HG03108 (cell line): ENCODE data around the gene SF1.
"Not testable (repeated sequence)": the region's sequence is repeated elsewhere in the genome, so short reads cannot be mapped to it uniquely, and the experiment has no call there.

Experiments
- ATAC-seq: cut with Tn5 transposase; IDR thresholded peaks from one replicate; pipeline ENCODE4 v1.9.1; 2021; ENCODE audit warnings: moderate library complexity; ENCODE audit not compliant: unreplicated experiment

SF1 gene, protein sequence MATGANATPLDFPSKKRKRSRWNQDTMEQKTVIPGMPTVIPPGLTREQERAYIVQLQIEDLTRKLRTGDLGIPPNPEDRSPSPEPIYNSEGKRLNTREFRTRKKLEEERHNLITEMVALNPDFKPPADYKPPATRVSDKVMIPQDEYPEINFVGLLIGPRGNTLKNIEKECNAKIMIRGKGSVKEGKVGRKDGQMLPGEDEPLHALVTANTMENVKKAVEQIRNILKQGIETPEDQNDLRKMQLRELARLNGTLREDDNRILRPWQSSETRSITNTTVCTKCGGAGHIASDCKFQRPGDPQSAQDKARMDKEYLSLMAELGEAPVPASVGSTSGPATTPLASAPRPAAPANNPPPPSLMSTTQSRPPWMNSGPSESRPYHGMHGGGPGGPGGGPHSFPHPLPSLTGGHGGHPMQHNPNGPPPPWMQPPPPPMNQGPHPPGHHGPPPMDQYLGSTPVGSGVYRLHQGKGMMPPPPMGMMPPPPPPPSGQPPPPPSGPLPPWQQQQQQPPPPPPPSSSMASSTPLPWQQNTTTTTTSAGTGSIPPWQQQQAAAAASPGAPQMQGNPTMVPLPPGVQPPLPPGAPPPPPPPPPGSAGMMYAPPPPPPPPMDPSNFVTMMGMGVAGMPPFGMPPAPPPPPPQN

DNA sequence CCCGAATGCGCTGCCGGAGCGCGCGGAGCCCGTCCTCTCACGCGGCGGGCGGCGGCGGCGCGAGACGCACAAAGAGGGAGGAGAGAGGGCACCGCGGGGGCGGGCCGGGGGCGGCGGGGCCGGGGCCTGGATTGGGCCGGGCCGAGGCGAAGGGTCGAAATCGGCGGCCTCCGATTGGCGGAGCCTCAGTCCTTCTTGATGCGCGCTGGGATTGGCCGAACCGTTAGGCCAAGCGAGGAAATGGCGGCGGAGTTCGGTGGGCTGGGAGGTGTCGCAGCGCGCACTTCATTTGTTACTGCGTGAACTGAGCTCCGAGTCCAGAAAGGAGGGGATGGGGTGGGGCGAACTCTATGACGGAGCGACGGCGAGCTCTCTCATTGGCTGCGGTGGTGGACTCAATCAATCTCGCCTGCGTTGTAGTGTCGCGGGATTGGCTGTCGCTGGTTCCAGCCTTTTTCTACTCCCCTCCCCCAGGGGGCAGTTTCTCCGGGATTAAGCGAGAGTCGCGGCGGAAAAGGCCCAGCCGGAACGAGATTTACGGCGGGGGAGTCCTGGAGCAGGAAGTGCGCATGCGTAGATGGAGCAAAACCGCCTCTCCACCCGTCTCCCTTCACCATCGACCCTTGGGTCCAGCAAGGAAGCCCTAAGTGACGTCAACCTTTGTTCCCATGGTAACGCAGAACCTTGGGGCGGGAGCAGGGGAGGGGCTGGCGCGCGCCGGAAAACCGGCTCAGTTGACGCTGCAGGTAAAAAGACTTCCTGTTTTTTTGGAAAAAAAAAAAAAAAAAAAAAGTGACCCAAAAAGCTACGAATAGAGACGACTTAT, at the start of gene SF1:
TSS of gene SF1 (minus strand) at position 70 of the 826 bp plus-strand sequence. CDS start 150 bp downstream, outside the sequence.
- ATAC-seq, result peak; percentile 77

- no peak for ATAC-seq
These were observed 49.1 kb upstream of the SF1 start for GRCh38 chr11:64827451-64827839.

DNA sequence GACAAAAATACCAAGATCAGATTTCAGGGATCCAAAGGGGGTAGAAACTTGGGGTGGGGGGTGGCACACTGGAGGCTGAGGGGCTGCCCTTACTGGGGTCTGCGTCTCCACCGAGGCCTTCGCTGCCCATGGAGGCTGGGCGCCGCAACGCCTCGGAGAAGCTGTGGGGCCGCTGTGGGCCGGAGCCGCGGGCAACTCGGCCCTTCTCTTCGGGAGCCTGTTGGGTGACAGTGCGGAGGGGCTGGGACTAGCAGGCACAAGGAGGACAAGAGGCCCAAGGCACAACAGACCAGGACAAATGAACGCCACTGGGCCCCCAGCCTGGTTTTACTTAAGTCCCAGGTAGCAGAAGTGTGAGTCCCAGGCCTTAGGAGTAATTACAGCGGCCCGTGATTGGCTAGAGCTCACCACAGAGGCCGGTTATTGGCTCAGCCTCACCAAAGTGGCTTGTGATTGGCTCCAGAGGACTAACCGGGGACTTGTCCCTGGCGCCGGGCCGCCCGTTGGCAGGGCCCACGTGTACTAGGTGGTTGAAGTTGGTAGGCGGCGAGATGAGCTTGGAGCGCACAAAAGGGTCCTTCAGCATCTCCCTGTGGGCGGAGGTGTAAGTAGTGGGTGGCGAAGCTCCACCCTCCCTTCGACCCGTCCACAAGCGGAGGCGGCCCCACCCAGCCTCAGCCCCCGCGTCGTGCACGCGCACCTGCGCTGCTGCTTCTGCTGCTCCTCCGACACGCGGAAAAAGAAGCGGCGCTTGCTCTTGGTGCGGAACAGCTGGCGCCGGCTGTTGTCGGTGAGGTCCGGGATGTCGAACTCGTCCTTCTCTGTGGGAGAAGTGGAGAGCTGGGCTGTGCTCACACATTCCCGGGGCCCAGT, 48.5 kb upstream of the SF1 start:
- ATAC-seq, result no peak

DNA sequence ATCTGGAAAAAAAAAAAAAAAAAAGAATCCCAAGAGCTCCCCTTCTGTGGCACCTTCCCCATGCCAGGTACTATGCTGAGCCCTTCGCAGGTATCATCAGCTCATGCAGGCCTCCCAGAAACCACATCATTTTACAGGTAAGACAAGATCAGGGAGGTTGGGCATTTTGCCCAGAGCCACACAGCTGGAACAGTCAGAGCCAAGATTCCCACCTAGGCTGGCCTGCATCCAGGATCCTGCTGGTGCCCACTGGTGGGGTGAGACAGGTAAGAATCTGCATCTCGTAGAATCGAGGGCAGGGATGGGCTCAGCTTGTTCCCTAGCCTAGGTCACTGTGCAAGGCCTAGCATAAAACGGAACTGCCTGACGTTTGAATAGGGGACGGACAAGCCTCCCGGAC, 47.7 kb upstream of the SF1 start:
- no peak for ATAC-seq

GRCh38 chr11:64823568-64824119, 45.3 kb upstream of the SF1 start:
- ATAC-seq, result no peak

- ATAC-seq, result no peak
These were observed 39.1 kb upstream of the SF1 start for GRCh38 chr11:64817476-64817875.

- not testable (repeated sequence) for ATAC-seq
These were observed 37.1 kb upstream of the SF1 start for GRCh38 chr11:64815433-64815832.

- ATAC-seq, result peak; percentile 53
These were observed 36.4 kb upstream of the SF1 start for GRCh38 chr11:64814712-64815187.

- ATAC-seq, result no peak
These were observed 35.5 kb upstream of the SF1 start for GRCh38 chr11:64813826-64814225.

DNA sequence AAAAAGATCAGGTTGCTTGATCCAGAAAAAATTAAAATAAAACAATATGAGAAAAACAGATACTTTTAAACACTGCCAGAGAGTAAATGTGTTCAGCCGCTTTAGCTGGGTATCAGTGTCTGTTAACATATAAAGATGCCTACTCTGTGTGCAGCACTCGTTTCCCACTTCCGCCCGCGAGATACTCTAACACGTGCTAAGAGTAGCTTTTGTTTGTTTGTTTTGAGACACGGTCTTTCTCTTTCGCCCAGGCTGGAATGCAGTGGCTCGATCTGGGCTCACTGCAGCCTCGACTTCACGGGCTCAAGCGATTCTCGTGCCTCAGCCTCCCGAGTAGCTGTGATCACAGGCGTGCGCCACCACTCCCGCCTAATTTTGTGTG, 32.5 kb upstream of the SF1 start:
- peak; percentile 6 for ATAC-seq

- ATAC-seq, result peak; percentile 50
These were observed 32.0 kb upstream of the SF1 start, which contains the start of gene MEN1 for GRCh38 chr11:64810271-64810890. Gene MEN1, minus strand, starts transcription at chr11:64810551. Its CDS starts 442 bp downstream, at chr11:64810109.

GRCh38 chr11:64809781-64810241, 31.5 kb upstream of the SF1 start:
- no peak for ATAC-seq

DNA sequence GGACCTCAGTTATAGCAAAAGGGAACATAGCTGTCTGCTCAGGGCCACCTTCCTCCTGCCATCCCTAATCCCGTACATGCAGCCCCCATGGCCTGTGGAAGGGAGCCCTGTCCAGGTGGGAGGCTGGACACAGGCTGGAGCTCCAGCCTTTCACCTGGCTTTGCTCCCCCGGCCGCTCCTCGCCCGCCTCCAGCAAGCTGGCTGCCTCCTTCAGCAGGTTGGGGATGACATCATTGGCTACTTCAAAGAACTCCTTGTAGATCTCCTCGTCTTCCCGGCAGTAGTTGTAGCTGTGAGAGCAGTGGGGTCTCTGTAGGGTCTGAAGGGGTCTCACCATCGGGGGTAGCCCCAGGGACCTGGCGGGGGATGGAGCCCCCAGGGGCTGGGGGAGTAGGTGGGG, 27.1 kb upstream of the SF1 start:
- no peak for ATAC-seq

DNA sequence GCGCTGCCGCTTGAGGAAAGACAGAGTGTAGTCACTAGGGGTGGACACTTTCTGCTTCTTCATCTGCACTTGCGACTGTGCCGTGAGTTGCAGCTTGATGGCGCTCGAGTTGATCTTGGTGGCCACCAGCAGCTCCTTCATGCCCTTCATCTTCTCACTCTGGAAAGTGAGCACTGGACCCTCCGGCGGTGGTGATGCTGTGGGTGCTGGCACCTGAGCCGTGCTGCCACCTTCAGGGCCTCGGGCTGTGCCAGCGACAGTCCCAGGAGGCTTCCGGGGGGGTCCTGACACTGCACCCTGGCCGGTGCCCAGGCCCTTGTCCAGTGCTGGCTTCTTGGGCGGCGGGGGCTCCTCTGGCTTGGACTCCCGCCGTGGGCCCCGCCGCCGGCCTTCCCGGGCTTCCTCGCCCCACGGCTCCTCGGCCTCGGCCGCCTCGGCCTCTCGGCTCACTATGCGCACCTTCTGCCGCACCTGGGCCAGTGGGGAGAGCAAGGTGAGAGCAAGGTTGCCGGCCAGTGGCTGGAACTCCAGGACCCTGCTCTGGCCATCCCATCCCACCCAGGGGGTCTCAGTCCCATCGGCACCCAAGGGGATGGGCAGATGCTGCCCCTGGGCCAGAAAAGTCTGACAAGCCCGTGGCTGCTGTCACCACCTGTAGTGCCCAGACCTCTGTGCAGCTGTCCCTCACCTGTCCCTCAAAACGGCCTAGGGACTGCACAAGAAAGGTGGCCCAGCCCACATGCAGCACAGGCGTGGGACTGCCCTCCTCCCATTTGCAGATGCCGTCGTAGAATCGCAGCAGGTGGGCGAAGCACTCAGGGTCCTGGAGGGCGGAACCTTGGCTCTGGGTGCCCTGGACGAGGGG, 26.2 kb upstream of the SF1 start:
- ATAC-seq, result no peak

GRCh38 chr11:64803846-64804345, 25.6 kb upstream of the SF1 start:
- ATAC-seq, result no peak

DNA sequence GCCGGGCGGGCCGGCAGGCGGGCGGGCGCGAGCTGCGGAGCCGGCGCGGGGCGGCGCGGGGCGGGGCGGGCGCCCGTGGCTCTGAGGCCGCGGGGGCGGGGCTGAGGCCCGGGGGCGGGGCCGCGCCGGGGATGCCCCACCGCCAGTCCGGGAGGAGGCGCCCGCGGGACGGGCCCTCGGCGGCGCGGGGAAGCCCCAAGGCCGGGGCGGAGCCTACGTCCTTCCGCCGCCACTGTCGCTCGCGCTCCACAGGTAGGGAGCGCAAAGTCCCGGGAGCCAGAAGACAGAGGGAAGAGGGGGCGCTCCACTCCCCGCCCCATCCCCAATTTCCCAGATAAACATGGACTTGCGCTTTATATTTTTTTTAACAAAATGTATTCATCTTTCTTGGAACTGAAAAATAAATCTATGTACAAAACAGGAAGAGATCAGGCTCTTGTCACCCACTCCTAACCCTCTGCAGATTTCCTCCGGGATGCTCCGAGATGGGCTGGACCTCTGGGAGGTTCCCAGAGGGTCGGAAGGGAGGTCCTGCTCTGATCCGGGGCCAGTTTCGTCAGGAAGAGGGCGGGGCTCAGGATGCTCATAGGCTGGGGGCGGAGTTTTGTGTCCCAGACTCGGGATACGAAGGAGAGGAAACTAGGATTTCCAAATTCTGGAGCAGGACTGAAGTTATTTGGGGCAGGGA, 25.0 kb upstream of the SF1 start, which contains the start of gene MAP4K2:
TSS of gene MAP4K2 (minus strand) at position 57 of the 688 bp plus-strand sequence. CDS start 65 bp downstream, outside the sequence.
- ATAC-seq, result peak; percentile 54

DNA sequence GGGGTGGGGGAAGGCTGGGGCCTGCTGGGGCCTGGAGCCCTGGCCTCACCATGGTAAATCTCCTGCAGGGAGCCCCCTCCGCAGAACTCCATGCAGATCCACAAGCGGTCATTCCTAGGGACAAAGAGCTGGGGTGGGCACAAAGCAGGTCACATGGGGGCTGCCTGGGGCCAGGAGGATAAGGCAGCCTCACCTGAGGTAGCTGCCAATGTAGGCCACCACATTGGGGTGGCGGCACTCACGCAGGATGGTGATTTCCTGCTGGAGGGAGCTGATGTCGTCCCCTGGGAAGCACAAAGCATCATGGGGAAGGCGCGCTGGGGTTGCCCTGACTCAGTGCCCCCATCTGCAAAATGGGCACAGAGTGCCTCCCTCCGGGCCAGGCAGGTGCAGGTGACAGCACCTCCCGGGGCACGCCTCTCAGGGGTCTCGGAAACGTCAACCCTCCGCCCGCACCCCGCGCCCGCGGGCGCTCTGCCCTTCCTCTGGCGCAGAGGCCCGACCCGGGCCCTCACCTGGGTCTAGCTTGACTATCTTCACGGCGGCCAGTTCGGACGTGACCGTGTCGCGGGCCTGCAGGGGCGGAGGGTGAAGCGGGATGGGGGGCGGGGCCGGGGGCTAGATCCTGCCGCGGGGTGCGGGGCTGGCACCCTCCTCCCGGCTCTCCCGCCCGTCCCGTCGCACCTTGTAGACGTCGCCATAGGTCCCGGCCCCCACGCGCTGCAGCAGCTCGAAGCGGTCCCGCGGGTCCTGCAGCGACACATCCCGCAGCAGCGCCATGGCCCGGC, 24.2 kb upstream of the SF1 start:
- peak; percentile 2 for ATAC-seq
